Parathyroid adenoma (tissue), 2 donors: ENCODE results near the gene ABCD1.
A peak's percentile ranks its signal among the peaks of the same experiment; 100 is the strongest.

Experiments
- H2AFZ ChIP-seq: fragments of 300-600 bp; sonication (generic); one replicate; pipeline ENCODE4 v1.7.0; 2017; ENCODE audit warnings: antibody characterized with exemption, mild to moderate bottlenecking
- H3K27ac ChIP-seq: fragments of 300-600 bp; sonication (generic); one replicate; pipeline ENCODE4 v1.7.0; 2017
- H3K27me3 ChIP-seq: fragments of 300-600 bp; sonication (generic); one replicate; pipeline ENCODE4 v1.7.0; 2017; ENCODE audit warnings: low read length; ENCODE audit not compliant: control insufficient read depth, insufficient read depth
- H3K36me3 ChIP-seq: fragments of 300-600 bp; sonication (generic); one replicate; pipeline ENCODE4 v1.7.0; 2017; ENCODE audit warnings: low read length; ENCODE audit not compliant: control insufficient read depth, insufficient read depth
- H3K4me1 ChIP-seq: fragments of 300-600 bp; sonication (generic); one replicate; pipeline ENCODE4 v1.7.0; 2017; ENCODE audit warnings: control low read depth
- H3K4me2 ChIP-seq: fragments of 300-600 bp; sonication (generic); one replicate; pipeline ENCODE4 v1.7.0; 2017; ENCODE audit warnings: low read length
- H3K4me3 ChIP-seq: fragments of 300-600 bp; sonication (generic); one replicate; pipeline ENCODE4 v1.7.0; 2017; ENCODE audit warnings: low read depth, low read length
- H3K79me2 ChIP-seq: fragments of 300-600 bp; sonication (generic); one replicate; pipeline ENCODE4 v1.7.0; 2017; ENCODE audit warnings: control low read depth
- H3K9ac ChIP-seq: fragments of 300-600 bp; sonication (generic); one replicate; pipeline ENCODE4 v1.7.0; 2017; ENCODE audit warnings: mild to moderate bottlenecking
- H3K9me3 ChIP-seq: fragments of 300-600 bp; sonication (generic); one replicate; pipeline ENCODE4 v1.7.0; 2017; ENCODE audit warnings: low read length; ENCODE audit not compliant: control insufficient read depth
- TF ChIP-seq, protein P1 (sequence below): fragments of 300-600 bp; sonication (generic); IDR thresholded peaks from one replicate; pipeline ENCODE4 v1.7.0; 2017; ENCODE audit warnings: antibody characterized with exemption, mild to moderate bottlenecking
- donor health status: primary hyperparathyroidism.

ABCD1 gene

DNA sequence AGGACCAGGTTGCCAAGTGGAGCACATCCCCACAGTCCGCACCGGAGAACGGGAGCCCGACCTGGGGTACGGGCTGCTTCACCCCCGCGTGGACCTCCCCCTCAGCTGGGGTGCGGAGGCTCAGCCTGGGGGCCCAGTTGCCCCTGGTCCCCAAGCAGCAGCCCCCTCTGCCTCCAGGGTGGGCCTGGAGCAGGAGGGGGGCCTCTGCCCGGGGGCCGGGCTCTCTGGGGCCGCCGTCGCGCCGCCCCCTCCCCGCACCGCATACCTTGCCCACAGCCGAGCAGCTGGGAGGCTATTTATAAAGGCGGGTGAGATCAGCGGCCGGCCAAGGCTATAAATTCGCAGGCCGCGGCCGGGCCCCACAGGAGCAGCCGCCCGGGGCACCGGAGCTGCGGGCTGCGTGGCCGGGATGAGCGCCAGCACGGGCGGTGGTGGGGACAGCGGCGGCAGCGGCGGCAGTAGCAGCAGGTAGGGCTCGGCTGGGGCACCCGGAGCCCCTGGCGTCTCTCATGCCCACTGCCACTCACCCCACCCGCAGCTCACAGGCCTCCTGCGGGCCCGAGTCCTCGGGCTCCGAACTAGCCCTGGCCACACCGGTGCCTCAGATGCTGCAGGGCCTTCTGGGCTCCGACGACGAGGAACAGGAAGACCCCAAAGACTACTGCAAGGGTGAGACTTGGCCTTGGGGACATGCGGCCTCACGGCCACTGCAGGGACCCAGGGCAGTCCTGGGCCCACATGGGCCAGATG, 56.2 kb downstream of the ABCD1 start, which contains the start of gene SRPK3:
Gene SRPK3, plus strand, starts transcription at position 364 of the 750 bp plus-strand sequence. Its CDS starts 46 bp downstream, at position 410.
- Histone ChIP-seq H3K4me2 (no peak within 1 kb of the TSS), H3K9ac (no peak within 1 kb of the TSS), H3K27ac (no peak within 1 kb of the TSS), H3K36me3 (no peaks in the 10 kb centered on the region), H3K79me2 (no peaks in the 10 kb centered on the region), H3K4me1 (no peaks in the 10 kb centered on the region), H2AFZ (peak within 1 kb of the TSS; percentile 61), H3K9me3 (no peaks in the 10 kb centered on the region), H3K4me3 (no peak within 1 kb of the TSS), H3K27me3 (no peaks in the 10 kb centered on the region)
- TF ChIP-seq, protein P1, sequence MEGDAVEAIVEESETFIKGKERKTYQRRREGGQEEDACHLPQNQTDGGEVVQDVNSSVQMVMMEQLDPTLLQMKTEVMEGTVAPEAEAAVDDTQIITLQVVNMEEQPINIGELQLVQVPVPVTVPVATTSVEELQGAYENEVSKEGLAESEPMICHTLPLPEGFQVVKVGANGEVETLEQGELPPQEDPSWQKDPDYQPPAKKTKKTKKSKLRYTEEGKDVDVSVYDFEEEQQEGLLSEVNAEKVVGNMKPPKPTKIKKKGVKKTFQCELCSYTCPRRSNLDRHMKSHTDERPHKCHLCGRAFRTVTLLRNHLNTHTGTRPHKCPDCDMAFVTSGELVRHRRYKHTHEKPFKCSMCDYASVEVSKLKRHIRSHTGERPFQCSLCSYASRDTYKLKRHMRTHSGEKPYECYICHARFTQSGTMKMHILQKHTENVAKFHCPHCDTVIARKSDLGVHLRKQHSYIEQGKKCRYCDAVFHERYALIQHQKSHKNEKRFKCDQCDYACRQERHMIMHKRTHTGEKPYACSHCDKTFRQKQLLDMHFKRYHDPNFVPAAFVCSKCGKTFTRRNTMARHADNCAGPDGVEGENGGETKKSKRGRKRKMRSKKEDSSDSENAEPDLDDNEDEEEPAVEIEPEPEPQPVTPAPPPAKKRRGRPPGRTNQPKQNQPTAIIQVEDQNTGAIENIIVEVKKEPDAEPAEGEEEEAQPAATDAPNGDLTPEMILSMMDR, result no peak

DNA sequence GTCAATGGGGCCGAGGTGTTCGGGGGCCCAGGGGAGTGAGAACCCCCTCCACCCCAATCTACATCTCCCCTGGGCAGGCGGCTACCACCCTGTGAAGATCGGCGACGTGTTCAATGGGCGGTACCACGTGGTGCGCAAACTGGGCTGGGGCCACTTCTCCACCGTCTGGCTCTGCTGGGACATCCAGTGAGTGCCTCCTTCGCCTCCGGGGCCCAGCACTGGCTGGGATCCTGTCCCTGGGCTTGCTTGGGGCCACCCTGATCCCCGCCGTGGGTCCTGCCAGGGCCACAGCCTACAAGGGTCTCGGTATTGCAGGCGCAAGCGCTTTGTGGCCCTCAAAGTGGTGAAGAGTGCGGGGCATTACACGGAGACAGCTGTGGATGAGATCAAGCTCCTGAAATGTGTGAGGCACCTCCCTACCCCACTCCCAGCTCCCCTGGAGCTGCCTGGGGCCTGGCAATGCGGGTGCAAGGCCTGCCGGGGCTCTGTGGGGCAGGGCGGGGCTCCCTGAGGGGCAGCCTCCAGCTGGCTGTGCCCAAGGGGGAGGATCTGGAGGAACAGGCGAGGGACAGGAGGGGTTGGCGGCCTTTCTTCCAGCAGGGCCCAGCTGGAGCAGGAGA, 56.9 kb downstream of the ABCD1 start:
- no peak overlapping the region for H3K4me3 ChIP-seq

DNA sequence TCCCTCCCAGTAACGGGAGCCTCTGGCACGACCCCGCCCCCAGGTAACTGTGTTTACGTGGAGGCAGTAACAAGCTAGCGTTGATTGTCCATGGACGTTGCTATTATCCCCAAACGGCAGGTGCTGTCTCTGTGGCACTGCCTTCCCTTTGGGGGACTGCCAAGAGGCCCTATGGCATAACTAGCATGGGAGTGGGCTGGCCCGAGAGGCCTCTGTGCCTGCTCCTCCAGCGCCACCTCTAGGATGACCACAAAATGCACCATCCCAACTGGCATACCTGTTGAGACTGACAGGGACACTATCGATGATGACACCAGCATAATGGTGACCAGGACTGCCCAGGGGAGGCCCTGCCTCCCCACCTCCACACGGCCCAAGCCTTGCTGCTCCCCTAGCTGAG, 57.7 kb downstream of the ABCD1 start:
- H3K9me3 ChIP-seq, result no peaks in the 10 kb centered on the region
- H2AFZ ChIP-seq, result no peak overlapping the region
- no peak overlapping the region for H3K4me2 ChIP-seq
- no peak overlapping the region for H3K4me3 ChIP-seq
- H3K27me3 ChIP-seq, result no peaks in the 10 kb centered on the region
- TF ChIP-seq, protein P1, result no peak
- no peak overlapping the region for H3K27ac ChIP-seq
- H3K4me1 ChIP-seq, result no peaks in the 10 kb centered on the region
- no peak overlapping the region for H3K9ac ChIP-seq
- H3K79me2 ChIP-seq, result no peaks in the 10 kb centered on the region
- H3K36me3 ChIP-seq, result no peaks in the 10 kb centered on the region

More for the DNA sequence above, 56.9 kb downstream of the ABCD1 start:
- peak overlapping the region; percentile 61 for H2AFZ ChIP-seq
- H3K9ac ChIP-seq, result no peak overlapping the region
- no peaks in the 10 kb centered on the region for H3K79me2 ChIP-seq
- no peak overlapping the region for H3K4me2 ChIP-seq
- H3K27me3 ChIP-seq, result no peaks in the 10 kb centered on the region
- TF ChIP-seq, protein P1, result no peak
- H3K27ac ChIP-seq, result no peak overlapping the region
- H3K9me3 ChIP-seq, result no peaks in the 10 kb centered on the region
- H3K36me3 ChIP-seq, result no peaks in the 10 kb centered on the region
- H3K4me1 ChIP-seq, result no peaks in the 10 kb centered on the region

DNA sequence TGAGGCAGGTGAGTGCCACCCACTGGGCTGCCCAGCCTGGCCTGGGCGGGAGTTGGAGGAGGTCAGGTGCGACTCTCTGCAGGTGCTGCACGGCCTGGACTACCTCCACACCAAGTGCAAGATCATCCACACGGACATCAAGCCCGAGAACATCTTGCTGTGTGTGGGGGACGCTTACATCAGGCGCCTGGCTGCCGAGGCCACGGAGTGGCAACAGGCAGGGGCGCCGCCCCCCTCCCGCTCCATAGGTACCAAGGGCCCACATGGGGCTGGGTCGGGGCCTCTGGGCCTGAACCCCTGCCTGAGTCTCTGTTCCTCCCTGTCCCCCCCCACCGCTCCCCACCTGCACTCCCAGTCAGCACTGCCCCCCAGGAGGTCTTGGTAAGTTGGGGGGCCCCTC, 58.2 kb downstream of the ABCD1 start:
- Histone ChIP-seq H3K79me2 (no peaks in the 10 kb centered on the region), H3K9ac (no peak overlapping the region), H3K27ac (no peak overlapping the region), H3K27me3 (no peaks in the 10 kb centered on the region), H3K4me1 (no peaks in the 10 kb centered on the region), H3K4me3 (no peak overlapping the region), H2AFZ (no peak overlapping the region), H3K36me3 (no peaks in the 10 kb centered on the region), H3K9me3 (no peaks in the 10 kb centered on the region), H3K4me2 (no peak overlapping the region)
- TF ChIP-seq, protein P1, result no peak
